HG03558 (cell line): ENCODE data around the gene ABCF2.

Source experiments
- ATAC-seq: cut with Tn5 transposase; IDR thresholded peaks from one replicate; pipeline ENCODE4 v1.9.1; 2021; ENCODE audit warnings: moderate number of reproducible peaks; ENCODE audit not compliant: unreplicated experiment; ENCODE audit errors: extremely low read depth

ABCF2 gene

GRCh38 chr7:151198945-151199848, 27.8 kb downstream of the ABCF2 start:
- ATAC-seq = no peak

- no peak for ATAC-seq
Observed at GRCh38 chr7:151197932-151198331, 29.1 kb downstream of the ABCF2 start.

- ATAC-seq = no peak
Observed at GRCh38 chr7:151195616-151196450, 31.2 kb downstream of the ABCF2 start.

- ATAC-seq = no peak
Observed at GRCh38 chr7:151194188-151194587, 32.8 kb downstream of the ABCF2 start.

GRCh38 chr7:151193203-151193978, 33.6 kb downstream of the ABCF2 start:
- no peak for ATAC-seq

GRCh38 chr7:151192002-151192539, 34.9 kb downstream of the ABCF2 start:
- ATAC-seq = no peak

GRCh38 chr7:151191544-151191943, 35.5 kb downstream of the ABCF2 start:
- no peak for ATAC-seq

- ATAC-seq = no peak
Observed at GRCh38 chr7:151189038-151189437, 38.0 kb downstream of the ABCF2 start.

- ATAC-seq = no peak
Observed at GRCh38 chr7:151188252-151188542, 38.8 kb downstream of the ABCF2 start.

- no peak for ATAC-seq
Observed at GRCh38 chr7:151187409-151188251, 39.4 kb downstream of the ABCF2 start.

- no peak for ATAC-seq
Observed at GRCh38 chr7:151186640-151187408, 40.2 kb downstream of the ABCF2 start, which contains the start of gene ASB10. Gene ASB10 (minus strand): TSS chr7:151187250. CDS start chr7:151187130, 120 bp downstream.

GRCh38 chr7:151185762-151186639, 41.0 kb downstream of the ABCF2 start:
- ATAC-seq = no peak

- ATAC-seq = no peak
Observed at GRCh38 chr7:151181011-151181431, 46.0 kb downstream of the ABCF2 start.

- ATAC-seq = no peak
Observed at GRCh38 chr7:151179946-151180345, 47.1 kb downstream of the ABCF2 start.

GRCh38 chr7:151179287-151179860, 47.6 kb downstream of the ABCF2 start:
- ATAC-seq = no peak

- ATAC-seq = no peak
Observed at GRCh38 chr7:151178831-151179230, 48.2 kb downstream of the ABCF2 start.

- no peak for ATAC-seq
Observed at GRCh38 chr7:151178236-151178635, 48.8 kb downstream of the ABCF2 start.
